NCI-H2029 treated with DMSO at 0.1 percent for 48 hours (cell line): ENCODE data around the gene ZMYND11.

Experiments
- DNase-seq: peaks from one replicate; lab custom pipeline; 2025; lab: John Stamatoyannopoulos, UW

Gene ZMYND11

GRCh38 chr10:135132-135600, at the start of gene ZMYND11:
Gene ZMYND11 (plus strand): TSS chr10:135455. CDS start chr10:180013, 44,558 bp downstream.
- DNase-seq = no peak

- DNase-seq = no peak
Measured at GRCh38 chr10:86031-86430, 49.2 kb upstream of the ZMYND11 start.

- no peak for DNase-seq
Measured at GRCh38 chr10:87177-88080, 47.8 kb upstream of the ZMYND11 start.

GRCh38 chr10:88253-88652, 47.0 kb upstream of the ZMYND11 start:
- no peak for DNase-seq

- DNase-seq = no peak
Measured at GRCh38 chr10:89248-89647, 46.0 kb upstream of the ZMYND11 start.

GRCh38 chr10:90161-90560, 45.1 kb upstream of the ZMYND11 start:
- DNase-seq = no peak

GRCh38 chr10:91313-91712, 43.9 kb upstream of the ZMYND11 start:
- DNase-seq = no peak

GRCh38 chr10:92153-92552, 43.1 kb upstream of the ZMYND11 start:
- DNase-seq = no peak

GRCh38 chr10:92846-93245, 42.4 kb upstream of the ZMYND11 start:
- DNase-seq = no peak

GRCh38 chr10:94613-95012, 40.6 kb upstream of the ZMYND11 start:
- DNase-seq = no peak

GRCh38 chr10:95356-96115, 39.7 kb upstream of the ZMYND11 start:
- no peak for DNase-seq

GRCh38 chr10:96466-96865, 38.8 kb upstream of the ZMYND11 start:
- DNase-seq = no peak

GRCh38 chr10:104416-104815, 30.8 kb upstream of the ZMYND11 start:
- DNase-seq = no peak

GRCh38 chr10:104862-105565, 30.2 kb upstream of the ZMYND11 start:
- DNase-seq = no peak

- DNase-seq = no peak
Measured at GRCh38 chr10:105806-106205, 29.4 kb upstream of the ZMYND11 start.

GRCh38 chr10:106740-107139, 28.5 kb upstream of the ZMYND11 start:
- no peak for DNase-seq

GRCh38 chr10:112246-112645, 23.0 kb upstream of the ZMYND11 start:
- DNase-seq = no peak

- DNase-seq = no peak
Measured at GRCh38 chr10:124874-125273, 10.4 kb upstream of the ZMYND11 start.

GRCh38 chr10:127612-128432, 7.4 kb upstream of the ZMYND11 start:
- no peak for DNase-seq

GRCh38 chr10:129810-130209, 5.4 kb upstream of the ZMYND11 start:
- DNase-seq = no peak
